ENCODE measurements around the gene PDK1.

The PDK1 gene

DNA sequence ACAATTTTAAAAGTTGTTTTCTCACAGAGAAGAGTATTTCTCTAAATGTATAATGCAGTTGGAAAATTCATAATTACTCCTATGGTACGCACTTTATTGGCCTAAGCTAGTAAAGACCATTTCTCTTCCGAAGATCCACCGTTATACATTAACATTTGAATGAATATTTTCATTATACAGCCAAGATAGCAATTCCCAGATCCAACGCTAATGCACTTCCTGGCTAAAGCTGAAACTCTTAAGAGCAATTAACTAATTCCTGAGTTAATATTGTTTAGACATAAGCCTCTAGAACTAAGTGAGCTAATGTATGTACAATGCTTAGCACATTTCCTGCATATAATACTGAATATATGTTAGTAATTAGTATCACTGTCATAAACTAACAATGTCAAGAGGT lies 56.2 kb downstream of the PDK1 start:
- no peak for DNase-seq (ENCODE audit: low read depth)
- no peak overlapping the region for H3K4me3 ChIP-seq (ENCODE audit: low read depth, low read length)
- TF ChIP-seq, protein P1, sequence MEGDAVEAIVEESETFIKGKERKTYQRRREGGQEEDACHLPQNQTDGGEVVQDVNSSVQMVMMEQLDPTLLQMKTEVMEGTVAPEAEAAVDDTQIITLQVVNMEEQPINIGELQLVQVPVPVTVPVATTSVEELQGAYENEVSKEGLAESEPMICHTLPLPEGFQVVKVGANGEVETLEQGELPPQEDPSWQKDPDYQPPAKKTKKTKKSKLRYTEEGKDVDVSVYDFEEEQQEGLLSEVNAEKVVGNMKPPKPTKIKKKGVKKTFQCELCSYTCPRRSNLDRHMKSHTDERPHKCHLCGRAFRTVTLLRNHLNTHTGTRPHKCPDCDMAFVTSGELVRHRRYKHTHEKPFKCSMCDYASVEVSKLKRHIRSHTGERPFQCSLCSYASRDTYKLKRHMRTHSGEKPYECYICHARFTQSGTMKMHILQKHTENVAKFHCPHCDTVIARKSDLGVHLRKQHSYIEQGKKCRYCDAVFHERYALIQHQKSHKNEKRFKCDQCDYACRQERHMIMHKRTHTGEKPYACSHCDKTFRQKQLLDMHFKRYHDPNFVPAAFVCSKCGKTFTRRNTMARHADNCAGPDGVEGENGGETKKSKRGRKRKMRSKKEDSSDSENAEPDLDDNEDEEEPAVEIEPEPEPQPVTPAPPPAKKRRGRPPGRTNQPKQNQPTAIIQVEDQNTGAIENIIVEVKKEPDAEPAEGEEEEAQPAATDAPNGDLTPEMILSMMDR (IDR thresholded peaks at IDR 0.05; ENCODE audit: low read depth, low read length, missing control alignments) = no peak

DNA sequence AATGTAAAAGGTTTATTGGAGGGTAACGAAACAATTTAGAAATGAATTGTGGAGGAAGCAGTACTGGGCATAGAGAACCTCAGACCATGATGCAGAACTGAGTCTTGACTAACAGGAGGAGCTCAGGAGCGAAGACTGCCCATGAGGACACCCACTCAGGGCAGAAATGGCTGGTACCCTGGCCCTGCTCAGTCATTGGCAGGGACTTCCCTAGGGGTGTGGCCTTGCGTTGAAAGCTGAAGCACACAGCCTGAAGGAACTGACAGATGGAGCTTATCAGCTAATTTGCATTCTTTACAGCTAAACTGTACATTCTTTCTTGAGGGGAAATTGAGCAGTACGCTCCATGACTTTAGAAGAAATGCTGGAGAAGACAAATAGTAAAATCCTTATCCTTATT lies 57.1 kb downstream of the PDK1 start:
- no peak overlapping the region for H3K4me3 ChIP-seq (ENCODE audit: low read depth, low read length)
- TF ChIP-seq, protein P1 (IDR thresholded peaks at IDR 0.05; ENCODE audit: low read depth, low read length, missing control alignments) = no peak
- no peak for DNase-seq (ENCODE audit: low read depth)

DNA sequence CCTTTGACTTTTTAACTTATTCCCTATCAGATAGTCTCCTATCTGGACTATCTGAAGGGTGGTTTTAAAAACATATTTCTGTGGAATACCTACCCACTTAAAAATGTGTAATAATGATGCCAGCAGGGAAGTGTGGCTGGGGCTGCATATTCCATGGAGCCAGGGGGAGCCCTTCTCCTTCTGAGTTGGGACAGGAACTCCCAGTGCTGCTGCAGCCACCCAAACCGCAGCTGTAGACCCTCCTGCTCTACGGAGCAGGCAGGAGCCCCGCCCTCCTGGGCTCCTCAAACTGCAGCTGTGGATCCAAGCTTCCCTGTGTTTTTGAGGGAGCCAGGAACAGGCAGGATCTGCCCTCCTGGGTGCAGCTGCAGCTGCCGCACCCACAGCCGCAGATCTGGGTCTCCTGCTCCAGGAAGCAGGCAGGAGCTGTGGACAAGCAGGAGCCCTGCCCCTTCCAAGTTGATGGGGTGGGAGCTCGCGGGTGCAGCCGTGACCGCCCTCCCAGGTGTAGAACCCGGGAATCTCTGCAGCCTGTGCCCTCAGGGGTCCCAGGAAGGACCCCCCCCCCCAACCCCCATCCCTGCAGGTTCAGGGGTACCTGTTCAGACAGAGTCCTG lies 57.8 kb downstream of the PDK1 start:
- no peak for DNase-seq (ENCODE audit: low read depth)
- TF ChIP-seq, protein P1 (IDR thresholded peaks at IDR 0.05; ENCODE audit: low read depth, low read length, missing control alignments) = no peak
- no peak overlapping the region for H3K4me3 ChIP-seq (ENCODE audit: low read depth, low read length)

DNA sequence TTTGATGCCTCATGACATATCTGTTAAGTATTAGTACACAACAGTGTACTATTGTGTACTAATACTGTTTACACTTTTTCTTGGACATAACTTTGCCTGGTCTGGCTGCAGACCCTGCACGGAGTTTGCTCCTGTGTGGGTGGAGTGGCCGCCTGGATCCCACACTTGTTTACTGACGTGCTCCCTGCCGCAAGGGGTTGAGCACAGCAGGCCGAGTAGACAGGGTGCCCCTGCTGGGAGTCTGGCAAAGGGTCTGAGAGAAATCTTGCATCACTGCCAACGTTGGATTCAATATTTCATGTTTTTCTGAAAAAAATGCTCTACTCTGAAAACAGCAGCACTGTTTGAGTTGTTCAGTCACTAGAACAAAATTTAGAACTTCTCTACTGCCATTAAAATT lies 59.0 kb downstream of the PDK1 start:
- no peak for DNase-seq (ENCODE audit: low read depth)
- TF ChIP-seq, protein P1 (IDR thresholded peaks at IDR 0.05; ENCODE audit: low read depth, low read length, missing control alignments) = no peak
- no peak overlapping the region for H3K4me3 ChIP-seq (ENCODE audit: low read depth, low read length)

DNA sequence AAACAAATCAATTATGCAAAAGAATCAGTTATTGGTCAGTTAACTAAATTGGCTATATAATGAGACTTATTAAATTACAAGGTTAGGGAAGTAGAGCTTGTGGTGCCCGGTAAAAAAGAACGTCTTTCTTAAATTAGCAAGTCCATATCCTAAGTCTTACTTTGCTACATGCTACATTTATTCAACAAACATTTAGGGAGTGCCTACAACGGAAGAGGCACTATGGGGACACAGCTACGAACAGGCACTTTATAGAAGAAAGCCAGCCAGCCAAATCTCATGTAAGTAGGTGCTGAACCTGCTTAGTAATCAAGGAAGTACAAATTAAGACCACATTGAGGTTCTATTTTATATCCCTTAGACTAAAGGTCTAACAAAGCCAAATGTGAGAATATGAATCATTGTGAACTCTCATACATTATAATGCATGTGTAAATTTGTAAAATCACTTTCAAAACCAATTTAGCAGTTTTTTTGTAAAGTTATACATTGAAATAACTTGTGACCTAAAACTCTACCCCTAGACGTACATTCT lies 59.9 kb downstream of the PDK1 start:
- H3K4me3 ChIP-seq (ENCODE audit: low read depth, low read length) = no peak overlapping the region
- DNase-seq (ENCODE audit: low read depth) = no peak
- TF ChIP-seq, protein P1 (IDR thresholded peaks at IDR 0.05; ENCODE audit: low read depth, low read length, missing control alignments) = no peak

DNA sequence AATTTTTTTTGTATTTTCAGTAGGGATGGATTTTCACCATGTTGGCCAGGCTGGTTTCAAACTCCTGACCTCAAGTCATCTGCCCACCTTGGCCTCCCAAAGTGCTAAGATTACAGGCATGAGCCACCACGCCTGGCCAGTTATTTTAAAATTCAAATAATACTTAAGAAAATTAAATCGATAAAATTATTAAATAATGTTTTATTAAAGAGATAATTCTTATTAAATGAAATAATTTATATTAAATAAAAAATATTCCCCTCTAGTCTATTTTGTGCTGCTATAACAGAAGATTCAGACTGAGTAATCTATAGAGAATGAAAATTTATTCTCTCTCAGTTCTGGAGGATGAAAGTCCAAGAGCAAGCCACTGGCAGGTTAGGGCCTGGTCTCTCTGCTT lies 61.2 kb downstream of the PDK1 start:
- TF ChIP-seq, protein P1 (IDR thresholded peaks at IDR 0.05; ENCODE audit: low read depth, low read length, missing control alignments) = no peak
- DNase-seq (ENCODE audit: low read depth) = no peak
- H3K4me3 ChIP-seq (ENCODE audit: low read depth, low read length) = no peak overlapping the region
